GM23338 (cell line): Measurements from ENCODE around the gene TMPRSS3. TPM values are rescaled to one million over a fixed set of nuclear protein-coding genes. Genes with fewer than 3 reads are reported as not detected.

Experiments used
- ATAC-seq: fragments of 200-7000 bp; cut with Tn5 transposase; 3 replicates; pipeline ENCODE4 v1.9.1; 2020
- DNase-seq: peaks from one replicate; pipeline ENCODE4 v3.0.0-alpha.2; 2015; ENCODE audit warnings: low spot score
- H2AFZ ChIP-seq: fragments of 200-600 bp; sonication (generic); 2 replicates; pipeline ENCODE4 v1.8.0; 2016; ENCODE audit warnings: antibody characterized with exemption, mild to moderate bottlenecking, moderate library complexity
- H3F3A ChIP-seq: fragments of 200-600 bp; sonication (generic); replicated peaks from 2 replicates; pipeline ENCODE4 v1.8.0; 2017; ENCODE audit warnings: antibody characterized with exemption, mixed run types, low read depth
- H3K27ac ChIP-seq: fragments of 200-600 bp; sonication (generic); 2 replicates; pipeline ENCODE4 v1.6.1; 2016; ENCODE audit warnings: low read depth
- H3K27me3 ChIP-seq: fragments of 200-600 bp; sonication (generic); 2 replicates; pipeline ENCODE4 v1.8.0; 2016; ENCODE audit warnings: mild to moderate bottlenecking, mixed run types, moderate library complexity; ENCODE audit not compliant: insufficient read depth
- H3K36me3 ChIP-seq: fragments of 200-600 bp; sonication (generic); 2 replicates; pipeline ENCODE4 v1.8.0; 2016; ENCODE audit warnings: mild to moderate bottlenecking; ENCODE audit not compliant: insufficient read depth
- H3K4me1 ChIP-seq: fragments of 200-600 bp; sonication (generic); 2 replicates; pipeline ENCODE4 v1.8.0; 2016; ENCODE audit warnings: mild to moderate bottlenecking, moderate library complexity; ENCODE audit not compliant: insufficient read depth
- H3K4me2 ChIP-seq: fragments of 200-600 bp; sonication (generic); 2 replicates; pipeline ENCODE4 v1.7.1; 2017; ENCODE audit warnings: mixed run types
- H3K4me3 ChIP-seq: fragments of 200-600 bp; sonication (generic); 2 replicates; pipeline ENCODE4 v1.6.1; 2016; ENCODE audit warnings: mixed run types
- H3K79me2 ChIP-seq: fragments of 200-600 bp; sonication (generic); replicated peaks from 2 replicates; pipeline ENCODE4 v1.8.0; 2017; ENCODE audit warnings: mild to moderate bottlenecking; ENCODE audit not compliant: insufficient read depth
- H3K9me2 ChIP-seq: fragments of 200-600 bp; sonication (generic); 2 replicates; pipeline ENCODE4 v1.8.0; 2017; ENCODE audit not compliant: insufficient read depth
- H4K20me1 ChIP-seq: fragments of 200-600 bp; sonication (generic); replicated peaks from 2 replicates; pipeline ENCODE4 v1.8.0; 2017; ENCODE audit warnings: mild to moderate bottlenecking; ENCODE audit not compliant: insufficient read depth
- H3K27ac Mint-ChIP-seq: 2 replicates; pipeline ENCODE4 v1.8.0; 2020; ENCODE audit warnings: inconsistent platforms, mild to moderate bottlenecking, moderate library complexity, mixed read lengths
- H3K27me3 Mint-ChIP-seq: 3 replicates; pipeline ENCODE4 v1.8.0; 2022; ENCODE audit warnings: low read depth, mild to moderate bottlenecking, moderate library complexity, mixed read lengths, inconsistent platforms; ENCODE audit not compliant: insufficient read depth, poor library complexity
- H3K36me3 Mint-ChIP-seq: 3 replicates; pipeline ENCODE4 v1.8.0; 2021; ENCODE audit warnings: low read depth, mild to moderate bottlenecking, inconsistent platforms, moderate library complexity, mixed read lengths
- H3K4me1 Mint-ChIP-seq: 3 replicates; pipeline ENCODE4 v1.8.0; 2020; ENCODE audit warnings: mild to moderate bottlenecking, inconsistent platforms, mixed read lengths
- H3K4me3 Mint-ChIP-seq: 3 replicates; pipeline ENCODE4 v1.8.0; 2021; ENCODE audit warnings: moderate library complexity, mild to moderate bottlenecking, inconsistent platforms, mixed read lengths
- H3K9me3 Mint-ChIP-seq: 3 replicates; pipeline ENCODE4 v1.8.0; 2020; ENCODE audit warnings: moderate library complexity, mild to moderate bottlenecking, inconsistent platforms, mixed read lengths
- EZH2 ChIP-seq: fragments of 200-600 bp; sonication (generic); IDR thresholded peaks from one replicate; pipeline ENCODE4 v1.8.0; 2017; ENCODE audit warnings: antibody characterized with exemption, mild to moderate bottlenecking, low read depth; ENCODE audit not compliant: unreplicated experiment
- JUNB ChIP-seq: IDR thresholded peaks from one replicate; pipeline ENCODE4 v1.6.1; 2016; ENCODE audit warnings: antibody characterized with exemption; ENCODE audit not compliant: unreplicated experiment
- NANOG ChIP-seq: IDR thresholded peaks from 2 replicates; pipeline ENCODE4 v1.6.1; 2016; ENCODE audit warnings: antibody characterized with exemption, borderline replicate concordance
- POLR2AphosphoS5 ChIP-seq: IDR thresholded peaks from 2 replicates; pipeline ENCODE4 v1.6.1; 2016; ENCODE audit warnings: antibody characterized with exemption, low read depth
- REST ChIP-seq: IDR thresholded peaks from one replicate; pipeline ENCODE4 v1.6.1; 2018; ENCODE audit warnings: antibody characterized with exemption; ENCODE audit not compliant: unreplicated experiment
- STAT1 ChIP-seq: IDR thresholded peaks from one replicate; pipeline ENCODE4 v1.6.1; 2016; ENCODE audit warnings: antibody characterized with exemption; ENCODE audit not compliant: unreplicated experiment
- ZNF114 ChIP-seq: fragments of 250-450 bp; sonication (Bioruptor Pico); IDR thresholded peaks from 2 replicates; pipeline ENCODE4 v1.5.0; 2020; ENCODE audit warnings: mild to moderate bottlenecking, moderate library complexity
- ZNF331 ChIP-seq: fragments of 250-450 bp; sonication (Bioruptor Pico); IDR thresholded peaks from 2 replicates; pipeline ENCODE4 v1.5.0; 2020; ENCODE audit warnings: low read depth, mild to moderate bottlenecking, moderate library complexity
- ZNF462 ChIP-seq: fragments of 250-450 bp; sonication (Bioruptor Pico); IDR thresholded peaks from 2 replicates; pipeline ENCODE4 v1.5.0; 2020; ENCODE audit warnings: mild to moderate bottlenecking, moderate library complexity
- polyA plus RNA-seq: library from polyadenylated mRNA; unstranded; fragments of >200 nt; fragmentation: Nextera tagmentation; extraction: Ambion mirVana; gene quantifications from 2 replicates; pipeline ENCODE4 v1.2.1, GENCODE V29; 2016
- total RNA-seq: library from RNA; depleted of rRNA; stranded (reverse); fragments of >200 nt; shearing (Covaris generic); gene quantifications from 2 replicates; pipeline ENCODE4 v1.2.3, GENCODE V29; 2014
- TF ChIP-seq, protein P1 (sequence below), 2 experiments: fragments of 200-600 bp in 1 of 2; sonication (generic) in 1 of 2; conservative IDR thresholded peaks; 2 replicates each; pipeline versions ENCODE4 v1.5.1 to v1.6.1; 2016 to 2017; ENCODE audit warnings: antibody characterized with exemption in 2 of 2, low read depth in 2 of 2, mild to moderate bottlenecking in 2 of 2, moderate library complexity in 1 of 2

TMPRSS3 gene
- total and polyA plus RNA-seq, 2 experiments from 2014 or later, result 0.17 TPM; not detected in 1

DNA sequence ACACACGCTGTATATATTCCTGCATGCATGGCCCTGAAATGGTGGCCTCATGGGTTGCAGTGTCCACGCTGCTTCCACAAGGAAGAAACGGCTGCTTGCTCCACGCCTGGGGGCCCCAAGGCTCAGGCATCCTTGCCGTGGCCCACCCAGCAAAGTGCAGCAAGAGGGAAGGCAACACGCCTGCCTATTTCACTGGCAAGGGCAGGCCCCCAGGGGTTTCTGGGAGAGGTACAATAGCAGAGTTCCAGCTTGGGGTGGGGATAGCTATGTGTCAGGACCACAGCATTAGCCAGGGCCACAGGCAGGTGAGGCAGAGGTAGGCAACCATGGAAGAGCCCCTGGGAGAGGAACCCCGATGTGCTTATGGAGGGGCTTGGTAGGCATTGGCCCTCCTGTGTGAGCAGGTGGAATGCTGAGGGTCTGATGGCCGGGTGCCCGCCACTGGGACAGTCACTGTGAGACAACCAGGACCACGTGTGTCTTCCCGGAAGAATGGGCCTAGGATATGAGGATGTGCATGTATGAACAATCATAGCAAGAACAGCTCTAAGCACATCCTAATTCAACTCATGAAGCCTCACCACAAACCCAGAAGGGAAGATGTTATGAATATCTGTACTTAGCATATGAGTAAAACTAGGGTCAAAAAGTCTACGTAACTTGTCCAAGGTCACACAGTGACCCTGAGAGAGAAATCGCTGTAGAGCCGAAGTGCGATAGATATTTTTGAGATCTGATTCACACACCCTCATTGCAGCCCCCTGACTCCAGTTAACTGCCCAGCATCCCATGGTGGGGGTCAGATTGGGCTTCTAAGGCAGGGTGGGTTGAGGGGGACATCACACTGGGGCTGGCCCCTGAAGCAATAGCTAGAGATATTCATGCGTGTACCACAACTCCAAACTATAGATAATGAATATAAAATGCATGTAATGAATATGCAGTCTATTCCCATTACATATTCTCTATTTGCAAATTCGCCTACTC is 56.8 kb downstream of the TMPRSS3 start:
- H3K9me3 Mint-ChIP-seq, result no peaks in the 10 kb centered on the region
- H3K79me2 ChIP-seq, result no peaks in the 10 kb centered on the region

More for the DNA sequence above, 56.8 kb downstream of the TMPRSS3 start:
- TF ChIP-seq, protein P1, sequence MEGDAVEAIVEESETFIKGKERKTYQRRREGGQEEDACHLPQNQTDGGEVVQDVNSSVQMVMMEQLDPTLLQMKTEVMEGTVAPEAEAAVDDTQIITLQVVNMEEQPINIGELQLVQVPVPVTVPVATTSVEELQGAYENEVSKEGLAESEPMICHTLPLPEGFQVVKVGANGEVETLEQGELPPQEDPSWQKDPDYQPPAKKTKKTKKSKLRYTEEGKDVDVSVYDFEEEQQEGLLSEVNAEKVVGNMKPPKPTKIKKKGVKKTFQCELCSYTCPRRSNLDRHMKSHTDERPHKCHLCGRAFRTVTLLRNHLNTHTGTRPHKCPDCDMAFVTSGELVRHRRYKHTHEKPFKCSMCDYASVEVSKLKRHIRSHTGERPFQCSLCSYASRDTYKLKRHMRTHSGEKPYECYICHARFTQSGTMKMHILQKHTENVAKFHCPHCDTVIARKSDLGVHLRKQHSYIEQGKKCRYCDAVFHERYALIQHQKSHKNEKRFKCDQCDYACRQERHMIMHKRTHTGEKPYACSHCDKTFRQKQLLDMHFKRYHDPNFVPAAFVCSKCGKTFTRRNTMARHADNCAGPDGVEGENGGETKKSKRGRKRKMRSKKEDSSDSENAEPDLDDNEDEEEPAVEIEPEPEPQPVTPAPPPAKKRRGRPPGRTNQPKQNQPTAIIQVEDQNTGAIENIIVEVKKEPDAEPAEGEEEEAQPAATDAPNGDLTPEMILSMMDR (conservative IDR thresholded peaks at IDR 0.05; ENCODE audit: low read depth in 2 of 2), result no peak
- TF ChIP-seq REST (no peak), JUNB (no peak), EZH2 (no peak), POLR2AphosphoS5 (no peak), ZNF114 (no peak), STAT1 (no peak), ZNF462 (CRISPR knock-in tag) (no peak), NANOG (no peak), ZNF331 (CRISPR knock-in tag) (no peak)
- Mint-ChIP-seq H3K36me3 (no peaks in the 10 kb centered on the region), H3K27ac (no peak overlapping the region), H3K4me1 (peaks cover 32% of the 10 kb centered on the region; the same call in 2 of the 3 replicates), H3K27me3 (peaks cover 14% of the 10 kb centered on the region), H3K4me3 (no peak overlapping the region)
- Histone ChIP-seq H3K36me3 (no peaks in the 10 kb centered on the region), H3F3A (no peaks in the 10 kb centered on the region; the same call in 1 of the 2 replicates), H3K4me3 (no peak overlapping the region), H4K20me1 (no peaks in the 10 kb centered on the region), H3K27me3 (no peaks in the 10 kb centered on the region), H3K4me2 (no peak overlapping the region), H3K9me2 (no peaks in the 10 kb centered on the region), H2AFZ (0 out of 2 replicates have a peak overlapping the region, but pooled peaks have one; percentile 20), H3K4me1 (peaks cover 14% of the 10 kb centered on the region; the same call in 1 of the 2 replicates), H3K27ac (no peak overlapping the region; the same call in 1 of the 2 replicates)
- DNase-seq, result no peak
- ATAC-seq, result no peak
